ENCODE results near the gene UNG. TPM values are rescaled to one million over a fixed set of nuclear protein-coding genes. Genes with fewer than 3 reads are reported as not detected.

Gene UNG
- total and polyA plus RNA-seq, 7 experiments from 2014 or later = 7.7 to 54.8 (median 13.7) TPM

- Mint-ChIP-seq H3K4me1 (peaks cover 23 to 43% (median 36%) of the 10 kb centered on the region in 7 donors), H3K27ac (peak within 1 kb of the TSS; percentile 88 to 96 (median 93)), H3K27me3 (no peaks in the 10 kb centered on the region), H3K36me3 (peaks cover 0 to 10% (median 4%) of the 10 kb centered on the region in 5 donors), H3K4me3 (peak within 1 kb of the TSS; percentile 80 to 93 (median 90)), H3K9me3 (peaks cover 0 to 1% (median 0%) of the 10 kb centered on the region in 11 donors)
- no peaks in the 10 kb centered on the region for H3K27me3 ChIP-seq (ENCODE audit: control insufficient read depth in 2 of 2, insufficient read depth in 2 of 2, low read length in 2 of 2)
- H3K4me3 ChIP-seq (ENCODE audit: low read length) = peak within 1 kb of the TSS; percentile 62
- H3K9me3 ChIP-seq (ENCODE audit: control insufficient read depth in 2 of 3, low read length in 3 of 3) = no peaks in the 10 kb centered on the region
- H3K4me1 ChIP-seq (ENCODE audit: control insufficient read depth in 2 of 2, insufficient read depth in 2 of 2, low read length in 2 of 2) = peaks cover 18% of the 10 kb centered on the region in 2 donors
- ChIA-PET CTCF (interaction anchor here (0.9 to 2.1 kb wide), 8 partner anchors 8 to 429 kb away, joined by 3 to 10 read pairs (median 4); no protein-coding TSS in a partner anchor), POLR2A (interaction anchor here (0.6 to 2.3 kb wide), 4 partner anchors 19 to 410 kb away, joined by 3 to 8 read pairs (median 3); partner anchors contain the start of gene SSH1)
- H3K27ac ChIP-seq (ENCODE audit: low read depth, low read length) = peak within 1 kb of the TSS; percentile 76
- H3K36me3 ChIP-seq (ENCODE audit: control insufficient read depth in 2 of 3, insufficient read depth in 3 of 3, low read length in 3 of 3) = peaks cover 0 to 29% (median 0%) of the 10 kb centered on the region in 3 experiments
- intact Hi-C loops (cut with micrococcal nuclease) = loop anchor here (1.0 to 10.0 kb wide), 16 partner anchors 18 to 1522 kb away; partner anchors contain the start of genes SSH1 (in 2 of the 2), CORO1C (in 1 of the 2), FAM222A (in 1 of the 2) and TCTN1 (in 1 of the 2)
- DNase-seq = peak; percentile 91 to 96 (median 93)
- peak; percentile 87 for ATAC-seq
Measured at GRCh38 chr12:109093022-109093918, 4.1 kb upstream of the UNG start, which contains the start of gene ALKBH2. TSS of gene ALKBH2 (minus strand) at chr12:109093472. CDS start at chr12:109092786, 686 bp downstream.

GRCh38 chr12:109097140-109097434 is 310 bp upstream of the UNG start:
- H3K4me1 Mint-ChIP-seq = peaks cover 32 to 55% (median 49%) of the 10 kb centered on the region in 7 donors
- H3K9me3 Mint-ChIP-seq = no peaks in the 10 kb centered on the region
- H3K36me3 Mint-ChIP-seq = peaks cover 0 to 21% (median 3%) of the 10 kb centered on the region in 5 donors
- peak overlapping the region in 7 of 10 donors; percentile 6 to 90 (median 85) for H3K4me3 Mint-ChIP-seq
- H3K27me3 Mint-ChIP-seq = no peaks in the 10 kb centered on the region
- Histone ChIP-seq H3K4me3 (ENCODE audit: low read length) (no peak overlapping the region), H3K9me3 (ENCODE audit: control insufficient read depth in 2 of 3, low read length in 3 of 3) (no peaks in the 10 kb centered on the region), H3K4me1 (ENCODE audit: control insufficient read depth in 2 of 2, insufficient read depth in 2 of 2, low read length in 2 of 2) (peaks cover 28 to 30% of the 10 kb centered on the region in 2 donors), H3K36me3 (ENCODE audit: control insufficient read depth in 2 of 3, insufficient read depth in 3 of 3, low read length in 3 of 3) (peaks cover 0 to 9% (median 0%) of the 10 kb centered on the region in 3 experiments), H3K27me3 (ENCODE audit: control insufficient read depth in 2 of 2, insufficient read depth in 2 of 2, low read length in 2 of 2) (no peaks in the 10 kb centered on the region), H3K27ac (ENCODE audit: low read depth, low read length) (no peak overlapping the region)
- intact Hi-C loops (cut with micrococcal nuclease) = loop anchor here (1.0 to 10.0 kb wide), 7 partner anchors 213 to 1518 kb away; partner anchors contain the start of genes ANKRD13A (in 1 of the 2), CORO1C (in 1 of the 2), GIT2 (in 1 of the 2) and SART3 (in 1 of the 2)
- CTCF ChIA-PET = no interaction called here
- POLR2A ChIA-PET = no interaction called here
- no peak overlapping the region for H3K27ac Mint-ChIP-seq
- ATAC-seq = no peak
- no peak for DNase-seq

GRCh38 chr12:109098183-109098604 is 797 bp downstream of the UNG start:
- POLR2A ChIA-PET = interaction anchor here (1.0 to 1.2 kb wide), 4 partner anchors 12 to 240 kb away, joined by 3 to 7 read pairs (median 3); partner anchors contain the start of gene USP30
- Histone ChIP-seq H3K9me3 (ENCODE audit: control insufficient read depth in 2 of 3, low read length in 3 of 3) (no peaks in the 10 kb centered on the region), H3K36me3 (ENCODE audit: control insufficient read depth in 2 of 3, insufficient read depth in 3 of 3, low read length in 3 of 3) (peaks cover 0 to 19% (median 0%) of the 10 kb centered on the region in 3 experiments), H3K4me1 (ENCODE audit: control insufficient read depth in 2 of 2, insufficient read depth in 2 of 2, low read length in 2 of 2) (peaks cover 19 to 20% of the 10 kb centered on the region in 2 donors), H3K27me3 (ENCODE audit: control insufficient read depth in 2 of 2, insufficient read depth in 2 of 2, low read length in 2 of 2) (no peaks in the 10 kb centered on the region), H3K27ac (ENCODE audit: low read depth, low read length) (peak overlapping the region; percentile 75), H3K4me3 (ENCODE audit: low read length) (peak overlapping the region; percentile 71)
- peak; percentile 26 for ATAC-seq
- no peaks in the 10 kb centered on the region for H3K27me3 Mint-ChIP-seq
- H3K27ac Mint-ChIP-seq = peak overlapping the region; percentile 22 to 88 (median 74)
- H3K4me1 Mint-ChIP-seq = peaks cover 21 to 44% (median 38%) of the 10 kb centered on the region in 7 donors
- no peak for DNase-seq
- intact Hi-C loops (cut with micrococcal nuclease) = loop anchor here (1.0 to 10.0 kb wide), 16 partner anchors 13 to 1517 kb away; partner anchors contain the start of genes FICD (in 2 of the 2), ANKRD13A (in 1 of the 2), CORO1C (in 1 of the 2) and GIT2 (in 1 of the 2)
- peaks cover 0 to 22% (median 3%) of the 10 kb centered on the region in 5 donors for H3K36me3 Mint-ChIP-seq
- H3K9me3 Mint-ChIP-seq = no peaks in the 10 kb centered on the region
- peak overlapping the region; percentile 84 to 90 (median 88) for H3K4me3 Mint-ChIP-seq
- CTCF ChIA-PET = no interaction called here

GRCh38 chr12:109098651-109099050 is 1.3 kb downstream of the UNG start:
- no peaks in the 10 kb centered on the region for H3K9me3 ChIP-seq (ENCODE audit: control insufficient read depth in 2 of 3, low read length in 3 of 3)
- peak overlapping the region; percentile 75 for H3K27ac ChIP-seq (ENCODE audit: low read depth, low read length)
- H3K36me3 ChIP-seq (ENCODE audit: control insufficient read depth in 2 of 3, insufficient read depth in 3 of 3, low read length in 3 of 3) = peaks cover 0 to 23% (median 0%) of the 10 kb centered on the region in 3 experiments
- no peak for DNase-seq
- Mint-ChIP-seq H3K4me3 (peak overlapping the region; percentile 84 to 90 (median 88)), H3K27me3 (no peaks in the 10 kb centered on the region), H3K36me3 (peaks cover 0 to 24% (median 4%) of the 10 kb centered on the region in 5 donors), H3K27ac (peak overlapping the region; percentile 22 to 88 (median 74)), H3K4me1 (peaks cover 21 to 39% (median 34%) of the 10 kb centered on the region in 7 donors), H3K9me3 (no peaks in the 10 kb centered on the region)
- H3K27me3 ChIP-seq (ENCODE audit: control insufficient read depth in 2 of 2, insufficient read depth in 2 of 2, low read length in 2 of 2) = no peaks in the 10 kb centered on the region
- no peak for ATAC-seq
- ChIA-PET CTCF (interaction anchor here (0.8 to 1.0 kb wide), 2 partner anchors 215 to 1995 kb away, joined by 3 to 4 read pairs; no protein-coding TSS in a partner anchor), POLR2A (interaction anchor here (1.0 to 1.2 kb wide), 4 partner anchors 12 to 240 kb away, joined by 3 to 7 read pairs (median 3); partner anchors contain the start of gene USP30)
- peaks cover 18% of the 10 kb centered on the region in 2 donors for H3K4me1 ChIP-seq (ENCODE audit: control insufficient read depth in 2 of 2, insufficient read depth in 2 of 2, low read length in 2 of 2)
- intact Hi-C loops (cut with micrococcal nuclease) = loop anchor here (1.0 to 10.0 kb wide), 16 partner anchors 13 to 1516 kb away; partner anchors contain the start of genes FICD (in 2 of the 2), ANKRD13A (in 1 of the 2), CORO1C (in 1 of the 2) and GIT2 (in 1 of the 2)
- H3K4me3 ChIP-seq (ENCODE audit: low read length) = peak overlapping the region; percentile 71

GRCh38 chr12:109099431-109100020 is 2.1 kb downstream of the UNG start:
- Histone ChIP-seq H3K27me3 (ENCODE audit: control insufficient read depth in 2 of 2, insufficient read depth in 2 of 2, low read length in 2 of 2) (no peaks in the 10 kb centered on the region), H3K9me3 (ENCODE audit: control insufficient read depth in 2 of 3, low read length in 3 of 3) (no peaks in the 10 kb centered on the region), H3K4me3 (ENCODE audit: low read length) (peak overlapping the region; percentile 71), H3K27ac (ENCODE audit: low read depth, low read length) (peak overlapping the region; percentile 75), H3K36me3 (ENCODE audit: control insufficient read depth in 2 of 3, insufficient read depth in 3 of 3, low read length in 3 of 3) (peaks cover 0 to 32% (median 0%) of the 10 kb centered on the region in 3 experiments), H3K4me1 (ENCODE audit: control insufficient read depth in 2 of 2, insufficient read depth in 2 of 2, low read length in 2 of 2) (peaks cover 16% of the 10 kb centered on the region in 2 donors)
- Mint-ChIP-seq H3K4me1 (peaks cover 19 to 32% (median 26%) of the 10 kb centered on the region in 7 donors), H3K36me3 (peaks cover 0 to 28% (median 4%) of the 10 kb centered on the region in 5 donors), H3K4me3 (peak overlapping the region; percentile 65 to 90 (median 87)), H3K27me3 (no peaks in the 10 kb centered on the region), H3K27ac (peak overlapping the region in 7 of 9 donors; percentile 10 to 85 (median 68)), H3K9me3 (no peaks in the 10 kb centered on the region)
- POLR2A ChIA-PET = interaction anchor here (1.0 to 1.3 kb wide), 3 partner anchors 11 to 241 kb away, joined by 3 to 4 read pairs (median 3); partner anchors contain the start of gene USP30
- intact Hi-C loops (cut with micrococcal nuclease) = loop anchor here (2.0 to 10.0 kb wide), 10 partner anchors 55 to 1515 kb away; partner anchors contain the start of genes ANKRD13A (in 1 of the 2), CORO1C (in 1 of the 2), FICD (in 1 of the 2) and GIT2 (in 1 of the 2)
- DNase-seq = no peak
- ATAC-seq = no peak
- CTCF ChIA-PET = interaction anchor here (0.8 to 1.0 kb wide), 2 partner anchors 215 to 1994 kb away, joined by 3 to 4 read pairs; no protein-coding TSS in a partner anchor

Measured in naive thymus-derived CD4-positive, alpha-beta T cell (primary cell).